Activated CD8-positive, alpha-beta memory T cell treated with anti-CD3 and anti-CD28 coated beads, Interleukin-2, amount 10 ng/mL, durations not matched to agents 7 days and 5 days (primary cell): ENCODE measurements around the gene RBM10. TPM values are rescaled to one million over a fixed set of nuclear protein-coding genes. Genes with fewer than 3 reads are reported as not detected.

ENCODE experiments used
- ATAC-seq: fragments of 150-1000 bp; cut with Tn5 transposase; one replicate; pipeline ENCODE4 v1.10.0; 2021; ENCODE audit warnings: moderate library complexity
- CTCF ChIA-PET: fragments of 350-600 bp; sonication (Branson Sonifier 250); formaldehyde crosslinking; loops from one replicate; lab custom pipeline; 2021; ENCODE audit warnings: antibody characterized with exemption; lab: Charles Lee
- DNase-seq: peaks from one replicate; pipeline ENCODE4 v3.0.0-alpha.2; 2020
- H3K27ac Mint-ChIP-seq: one replicate; pipeline ENCODE4 v1.8.0; 2021; ENCODE audit warnings: mild to moderate bottlenecking, mixed read lengths
- H3K27me3 Mint-ChIP-seq: one replicate; pipeline ENCODE4 v1.8.0; 2021; ENCODE audit warnings: mixed read lengths
- H3K36me3 Mint-ChIP-seq: one replicate; pipeline ENCODE4 v1.8.0; 2021; ENCODE audit warnings: mild to moderate bottlenecking, mixed read lengths
- H3K4me1 Mint-ChIP-seq: one replicate; pipeline ENCODE4 v1.8.0; 2021; ENCODE audit warnings: mixed read lengths
- H3K4me3 Mint-ChIP-seq: one replicate; pipeline ENCODE4 v1.8.0; 2021; ENCODE audit warnings: mild to moderate bottlenecking, moderate library complexity, mixed read lengths
- H3K9me3 Mint-ChIP-seq: one replicate; pipeline ENCODE4 v1.8.0; 2022; ENCODE audit warnings: low read depth, mixed read lengths
- total RNA-seq, 2 experiments: library from RNA; stranded (reverse); gene quantifications; one replicate each; pipeline ENCODE4 v1.2.3, GENCODE V29; 2021

Gene RBM10
- total RNA-seq, 2 experiments from 2014 or later = 64.9 to 65.6 TPM

DNA sequence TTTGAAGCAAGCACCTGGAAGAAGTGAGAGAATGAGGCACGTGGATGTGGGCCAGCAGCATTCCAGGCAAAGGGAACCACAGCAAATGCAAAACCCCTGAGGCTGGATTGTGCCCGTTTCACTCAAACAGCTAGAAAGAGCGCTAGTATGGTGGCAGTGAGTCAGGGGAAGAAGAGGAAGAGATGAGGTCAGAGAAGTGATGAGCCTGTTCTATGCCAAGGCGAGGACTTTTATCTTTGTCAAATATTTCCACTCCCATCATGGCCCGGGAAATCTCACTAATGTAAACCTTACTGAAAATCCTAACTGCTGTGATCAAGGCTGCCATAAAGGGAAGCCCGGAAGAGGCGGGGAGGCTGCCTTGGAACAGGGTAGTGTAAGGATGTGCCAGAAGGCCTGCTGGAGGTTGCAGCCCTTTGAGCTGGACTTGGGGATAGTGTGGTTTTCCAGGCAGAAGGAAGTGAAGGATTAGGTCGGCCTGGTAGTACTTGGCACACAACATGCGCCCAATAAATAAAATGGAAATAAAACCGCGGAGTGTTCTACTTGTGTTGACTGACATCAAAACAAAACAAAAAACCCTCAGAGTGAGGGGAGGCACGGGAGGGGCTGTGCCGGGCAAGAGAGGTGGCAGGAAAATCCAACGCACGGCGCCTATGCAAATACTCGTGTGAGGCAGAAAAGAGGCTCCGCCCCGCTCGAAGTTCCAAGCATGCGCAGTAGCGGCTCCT is 72.3 kb downstream of the RBM10 start:
- peaks cover 39% of the 10 kb centered on the region for H3K4me1 Mint-ChIP-seq
- no peak for ATAC-seq
- no peaks in the 10 kb centered on the region for H3K9me3 Mint-ChIP-seq
- peaks cover 28% of the 10 kb centered on the region for H3K36me3 Mint-ChIP-seq
- peak overlapping the region; percentile 80 for H3K4me3 Mint-ChIP-seq
- no peaks in the 10 kb centered on the region for H3K27me3 Mint-ChIP-seq
- peak overlapping the region; percentile 94 for H3K27ac Mint-ChIP-seq
- no peak for DNase-seq
- CTCF ChIA-PET = interaction anchor here (0.7 to 1.0 kb wide), 2 partner anchors 95 to 306 kb away, joined by 3 to 4 read pairs; no protein-coding TSS in a partner anchor

DNA sequence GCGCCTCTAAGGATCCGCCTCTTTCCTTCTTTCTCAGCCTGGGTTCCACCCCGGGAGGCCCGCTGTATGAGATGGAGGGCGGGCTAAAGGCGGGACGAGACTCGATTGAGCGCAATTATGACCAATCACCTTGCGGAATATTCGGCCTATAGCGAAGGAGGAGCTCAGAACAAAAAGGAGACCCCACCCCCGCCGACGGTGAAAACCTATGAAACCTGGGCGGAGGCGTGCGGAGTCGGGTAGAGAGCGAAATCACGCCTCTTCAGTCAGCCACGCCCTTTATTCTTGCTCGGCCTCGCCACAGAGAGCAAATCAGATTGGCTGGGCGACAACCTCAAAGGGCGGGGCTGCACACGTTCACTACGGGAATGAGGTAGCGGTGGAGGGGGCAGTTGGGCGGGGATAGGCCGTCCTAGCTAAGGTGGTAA is 72.8 kb downstream of the RBM10 start:
- no peaks in the 10 kb centered on the region for H3K9me3 Mint-ChIP-seq
- H3K36me3 Mint-ChIP-seq = peaks cover 24% of the 10 kb centered on the region
- H3K4me1 Mint-ChIP-seq = peaks cover 39% of the 10 kb centered on the region
- H3K27ac Mint-ChIP-seq = peak overlapping the region; percentile 94
- H3K27me3 Mint-ChIP-seq = no peaks in the 10 kb centered on the region
- ATAC-seq = peak; percentile 84
- CTCF ChIA-PET = interaction anchor here (0.7 to 1.0 kb wide), 3 partner anchors 11 to 306 kb away, joined by 3 to 4 read pairs (median 3); no protein-coding TSS in a partner anchor
- peak; percentile 98 for DNase-seq
- peak overlapping the region; percentile 80 for H3K4me3 Mint-ChIP-seq

DNA sequence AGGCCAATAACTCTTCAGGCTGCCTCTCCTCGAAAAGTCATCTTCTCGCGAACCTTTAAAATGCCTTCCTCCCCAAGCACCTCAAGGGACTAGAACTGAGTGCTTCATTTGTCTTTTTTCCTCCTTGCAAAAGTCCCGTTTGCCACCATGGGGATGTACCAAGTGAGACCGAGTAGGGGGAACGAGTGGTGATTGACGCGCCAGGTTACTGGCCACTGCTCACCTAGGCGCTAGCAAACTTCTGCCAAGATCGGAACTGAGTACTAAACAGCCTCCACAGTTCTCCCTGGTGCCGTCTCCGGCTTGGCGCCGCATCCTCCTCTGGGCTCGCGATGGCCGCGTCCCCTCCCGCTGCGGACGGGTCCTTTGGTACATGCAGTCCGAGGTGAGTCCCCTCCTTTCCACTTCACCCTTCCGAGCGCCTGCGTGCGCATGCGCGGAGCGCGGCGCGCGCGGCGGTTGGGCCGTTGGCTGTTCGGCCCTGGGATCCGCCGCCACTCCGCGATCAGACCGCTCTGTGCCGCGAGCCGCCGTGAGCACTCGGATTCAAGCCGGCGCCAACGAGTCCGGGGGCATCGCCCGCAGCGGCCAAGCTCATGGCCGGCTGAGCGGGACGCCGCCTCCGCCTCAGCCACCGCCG is 73.4 kb downstream of the RBM10 start, which contains the start of gene CDK16:
Gene CDK16 (plus strand): TSS at position 402 of the 640 bp plus-strand sequence. CDS start 4,877 bp downstream, outside the sequence.
- Mint-ChIP-seq H3K27me3 (no peaks in the 10 kb centered on the region), H3K36me3 (peaks cover 20% of the 10 kb centered on the region), H3K9me3 (no peaks in the 10 kb centered on the region), H3K27ac (peak within 1 kb of the TSS; percentile 94), H3K4me1 (peaks cover 39% of the 10 kb centered on the region), H3K4me3 (peak within 1 kb of the TSS; percentile 88)
- CTCF ChIA-PET = interaction anchor here (0.7 to 1.0 kb wide), 3 partner anchors 12 to 305 kb away, joined by 3 to 4 read pairs (median 3); no protein-coding TSS in a partner anchor
- DNase-seq (peak; percentile 78), ATAC-seq (peak; percentile 54)

DNA sequence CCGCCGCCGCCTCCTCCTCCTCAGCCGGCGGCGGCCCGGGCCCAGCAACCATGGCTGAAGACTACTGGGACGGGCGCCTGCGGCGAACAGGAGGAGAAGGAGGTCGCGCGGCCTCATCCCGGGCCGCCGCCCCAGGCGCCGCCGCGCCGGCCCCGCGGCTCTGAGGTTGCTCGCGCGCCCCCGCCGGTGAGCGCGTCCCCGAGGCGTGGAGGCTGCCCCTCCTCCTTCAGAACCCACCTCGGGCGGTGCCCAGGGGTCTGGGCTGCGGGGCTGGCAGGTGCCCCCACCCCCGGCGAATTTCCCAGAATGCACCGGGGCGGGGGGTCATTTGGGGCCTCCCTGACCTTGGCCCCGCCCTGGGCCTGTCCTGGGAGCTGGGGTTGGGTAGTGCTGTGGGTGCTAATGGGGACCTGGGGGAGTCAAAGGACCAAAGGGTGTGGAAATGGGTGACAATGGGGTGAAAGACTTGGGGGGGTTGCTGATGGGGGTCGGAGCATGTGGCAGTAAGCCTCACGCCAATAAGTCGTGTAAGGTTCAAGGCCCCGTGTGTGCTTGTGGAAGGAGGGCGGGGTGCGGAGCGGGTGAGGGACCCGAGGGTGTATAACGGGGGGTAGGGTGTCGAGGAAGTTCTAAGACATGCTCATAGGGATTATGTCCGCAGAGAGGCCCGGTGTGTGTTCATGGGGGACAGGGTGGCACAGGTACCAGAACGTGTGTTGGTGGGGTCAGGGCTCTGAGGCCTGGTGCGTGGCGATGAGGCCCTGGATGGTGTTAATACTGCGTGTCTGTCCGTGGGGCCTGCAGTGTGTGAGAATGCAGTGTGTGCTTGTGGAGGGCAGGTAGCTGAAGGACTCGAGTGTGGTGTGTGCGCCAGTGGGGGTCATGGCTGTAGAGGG is 74.1 kb downstream of the RBM10 start:
- H3K27ac Mint-ChIP-seq = peak overlapping the region; percentile 83
- DNase-seq (peak; percentile 69), ATAC-seq (peak; percentile 4)
- H3K27me3 Mint-ChIP-seq = no peaks in the 10 kb centered on the region
- peaks cover 39% of the 10 kb centered on the region for H3K4me1 Mint-ChIP-seq
- H3K36me3 Mint-ChIP-seq = peaks cover 16% of the 10 kb centered on the region
- CTCF ChIA-PET = interaction anchor here (0.5 kb wide), 1 partner anchor 83 kb away, joined by 6 read pairs; no protein-coding TSS in a partner anchor
- H3K4me3 Mint-ChIP-seq = peak overlapping the region; percentile 88
- no peaks in the 10 kb centered on the region for H3K9me3 Mint-ChIP-seq

DNA sequence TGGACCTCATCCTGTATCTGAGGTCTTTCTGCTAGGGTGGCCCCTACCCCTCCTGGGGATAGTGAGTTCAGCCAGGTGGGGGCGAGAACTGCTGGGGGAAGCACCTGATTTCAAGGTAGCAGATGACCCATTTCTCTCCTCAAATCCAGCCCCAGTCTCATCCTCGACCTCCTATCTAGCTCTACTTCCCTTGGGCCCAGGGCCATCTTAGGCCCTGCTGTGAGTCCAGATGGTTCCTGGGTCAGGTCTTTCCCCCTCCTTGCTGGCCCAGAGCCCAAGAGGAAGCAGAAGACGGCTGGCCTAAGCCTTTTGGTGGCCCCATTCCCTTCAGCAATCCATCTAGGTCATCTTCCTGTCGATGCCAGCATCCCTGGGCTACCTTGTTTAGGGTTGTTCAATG is 76.7 kb downstream of the RBM10 start:
- no peak overlapping the region for H3K4me3 Mint-ChIP-seq

DNA sequence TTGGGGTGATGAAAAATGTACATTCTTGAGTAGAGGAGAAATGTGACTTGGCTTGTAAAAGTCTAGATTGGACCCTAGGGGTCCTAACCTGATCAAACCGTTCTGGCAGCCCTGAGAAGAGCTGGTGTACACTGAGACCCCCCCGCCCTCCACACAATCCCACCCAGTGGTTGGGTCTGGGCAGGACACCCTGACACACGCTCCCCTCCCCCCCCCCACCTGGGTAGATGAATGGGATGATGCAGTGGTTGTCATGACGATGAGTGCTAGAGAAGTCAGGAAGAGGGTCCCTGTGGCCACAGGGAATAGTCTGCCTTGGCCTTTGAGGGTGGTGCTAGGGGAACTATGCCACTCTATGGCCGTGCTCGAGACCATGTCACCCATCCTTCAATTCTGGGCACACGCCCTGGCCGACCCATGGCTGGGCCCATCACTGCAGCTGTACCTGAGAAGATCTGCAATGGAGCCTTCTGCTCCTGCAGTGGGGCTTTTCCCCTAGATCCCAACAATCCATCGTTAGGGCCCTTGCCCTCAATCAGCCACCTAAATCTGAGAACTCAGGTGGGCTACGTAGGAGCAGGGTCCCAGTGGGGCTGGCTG is 77.8 kb downstream of the RBM10 start:
- Mint-ChIP-seq H3K27ac (no peak overlapping the region), H3K9me3 (no peaks in the 10 kb centered on the region), H3K36me3 (peaks cover 28% of the 10 kb centered on the region), H3K4me1 (peaks cover 25% of the 10 kb centered on the region), H3K4me3 (no peak overlapping the region), H3K27me3 (no peaks in the 10 kb centered on the region)
- DNase-seq (no peak), ATAC-seq (no peak)
- CTCF ChIA-PET = interaction anchor here (0.5 kb wide), 1 partner anchor 161 kb away, joined by 3 read pairs; no protein-coding TSS in a partner anchor

More for the DNA sequence above, 76.7 kb downstream of the RBM10 start:
- CTCF ChIA-PET = no interaction called here
- DNase-seq (no peak), ATAC-seq (no peak)
- Mint-ChIP-seq H3K4me1 (peaks cover 34% of the 10 kb centered on the region), H3K9me3 (no peaks in the 10 kb centered on the region), H3K27ac (no peak overlapping the region), H3K36me3 (peaks cover 27% of the 10 kb centered on the region), H3K27me3 (no peaks in the 10 kb centered on the region)

DNA sequence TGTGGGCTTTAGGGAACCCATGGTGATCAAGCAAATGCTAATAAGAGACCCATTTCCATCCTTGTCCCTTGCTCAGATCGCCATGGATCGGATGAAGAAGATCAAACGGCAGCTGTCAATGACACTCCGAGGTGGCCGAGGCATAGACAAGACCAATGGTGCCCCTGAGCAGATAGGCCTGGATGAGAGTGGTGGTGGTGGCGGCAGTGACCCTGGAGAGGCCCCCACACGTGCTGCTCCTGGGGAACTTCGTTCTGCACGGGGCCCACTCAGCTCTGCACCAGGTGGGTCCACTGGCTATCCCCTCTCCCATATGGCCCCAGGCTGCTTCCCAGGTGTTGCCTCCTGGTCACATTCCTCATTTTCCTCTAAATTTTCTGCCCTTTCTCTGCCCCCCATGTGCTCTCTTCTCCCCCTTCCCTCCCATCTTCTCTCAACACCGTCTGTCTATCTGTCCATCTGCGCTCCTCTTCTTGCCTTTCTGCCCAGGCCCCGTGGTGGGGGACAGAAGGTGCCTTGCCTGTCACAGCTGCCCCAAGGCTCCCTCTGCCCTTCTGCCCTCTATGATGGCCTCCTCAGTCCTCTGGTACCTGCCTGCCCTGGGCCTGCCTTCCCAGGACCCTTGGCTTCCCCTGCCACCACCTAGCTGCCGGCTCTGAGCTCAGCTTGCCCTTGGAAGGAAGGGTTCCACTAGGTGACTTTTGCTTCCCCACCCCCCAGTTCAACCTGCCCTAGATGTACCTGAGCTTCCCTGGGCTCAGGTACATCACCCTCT is 78.6 kb downstream of the RBM10 start:
- H3K9me3 Mint-ChIP-seq = no peaks in the 10 kb centered on the region
- no peak for ATAC-seq
- no peak overlapping the region for H3K27ac Mint-ChIP-seq
- peaks cover 25% of the 10 kb centered on the region for H3K4me1 Mint-ChIP-seq
- DNase-seq = no peak
- H3K4me3 Mint-ChIP-seq = no peak overlapping the region
- H3K27me3 Mint-ChIP-seq = no peaks in the 10 kb centered on the region
- peaks cover 34% of the 10 kb centered on the region for H3K36me3 Mint-ChIP-seq
- CTCF ChIA-PET = no interaction called here

DNA sequence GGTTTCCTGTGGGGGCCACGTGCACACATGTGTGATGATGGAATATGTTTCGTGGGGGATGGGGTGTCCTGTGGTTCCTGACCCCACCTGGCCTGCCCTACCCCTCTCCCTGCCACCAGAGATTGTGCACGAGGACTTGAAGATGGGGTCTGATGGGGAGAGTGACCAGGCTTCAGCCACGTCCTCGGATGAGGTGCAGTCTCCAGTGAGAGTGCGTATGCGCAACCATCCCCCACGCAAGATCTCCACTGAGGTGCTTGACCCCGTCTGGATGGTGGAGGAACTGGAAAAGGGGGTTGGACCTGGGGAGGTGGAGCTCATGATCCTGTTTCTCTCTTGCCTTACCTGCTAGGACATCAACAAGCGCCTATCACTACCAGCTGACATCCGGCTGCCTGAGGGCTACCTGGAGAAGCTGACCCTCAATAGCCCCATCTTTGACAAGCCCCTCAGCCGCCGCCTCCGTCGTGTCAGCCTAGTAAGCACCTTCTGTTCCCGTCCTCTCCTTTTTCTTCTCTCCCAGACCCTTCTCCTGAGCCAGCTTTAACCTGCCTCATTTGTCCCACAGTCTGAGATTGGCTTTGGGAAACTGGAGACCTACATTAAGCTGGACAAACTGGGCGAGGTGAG is 79.4 kb downstream of the RBM10 start:
- no peak for ATAC-seq
- Mint-ChIP-seq H3K4me1 (peaks cover 22% of the 10 kb centered on the region), H3K9me3 (no peaks in the 10 kb centered on the region), H3K27ac (no peak overlapping the region), H3K36me3 (peaks cover 37% of the 10 kb centered on the region), H3K27me3 (no peaks in the 10 kb centered on the region), H3K4me3 (no peak overlapping the region)
- CTCF ChIA-PET = no interaction called here
- DNase-seq = no peak

DNA sequence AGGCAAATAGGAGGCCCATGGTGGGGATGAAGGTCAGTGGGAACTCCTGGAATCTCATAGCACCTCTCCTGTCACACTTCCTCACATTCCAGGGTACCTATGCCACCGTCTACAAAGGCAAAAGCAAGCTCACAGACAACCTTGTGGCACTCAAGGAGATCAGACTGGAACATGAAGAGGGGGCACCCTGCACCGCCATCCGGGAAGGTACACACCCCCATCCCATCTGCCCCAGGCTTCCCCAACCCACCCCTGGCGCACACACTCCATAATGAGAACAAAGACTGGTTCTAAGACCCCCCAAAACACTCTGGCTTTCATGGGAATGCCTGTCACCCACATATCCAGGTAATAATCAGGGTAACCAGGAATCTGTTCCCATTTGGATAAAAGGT is 79.9 kb downstream of the RBM10 start:
- no peak overlapping the region for H3K4me3 Mint-ChIP-seq
- peaks cover 37% of the 10 kb centered on the region for H3K36me3 Mint-ChIP-seq
- CTCF ChIA-PET = no interaction called here

DNA sequence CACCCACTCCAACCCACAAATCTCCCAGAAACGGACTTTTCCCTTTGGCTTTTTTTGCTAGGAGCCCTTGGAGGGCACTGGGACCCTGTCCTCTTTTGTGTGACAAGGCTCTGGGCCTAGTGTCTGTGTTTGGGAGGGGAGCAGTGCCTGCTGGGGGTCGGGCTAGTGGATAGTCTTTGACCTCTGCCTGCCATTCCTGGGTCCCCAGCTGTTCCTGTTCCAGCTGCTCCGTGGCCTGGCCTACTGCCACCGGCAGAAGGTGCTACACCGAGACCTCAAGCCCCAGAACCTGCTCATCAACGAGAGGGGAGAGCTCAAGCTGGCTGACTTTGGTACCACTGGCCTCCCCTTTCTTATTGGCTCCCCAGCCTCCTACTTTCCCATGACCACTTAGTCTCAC is 81.0 kb downstream of the RBM10 start:
- CTCF ChIA-PET = no interaction called here
- no peak overlapping the region for H3K27ac Mint-ChIP-seq

More for the DNA sequence above, 79.9 kb downstream of the RBM10 start:
- Mint-ChIP-seq H3K9me3 (no peaks in the 10 kb centered on the region), H3K27ac (no peak overlapping the region), H3K27me3 (no peaks in the 10 kb centered on the region), H3K4me1 (peaks cover 17% of the 10 kb centered on the region)
- DNase-seq (no peak), ATAC-seq (no peak)

DNA sequence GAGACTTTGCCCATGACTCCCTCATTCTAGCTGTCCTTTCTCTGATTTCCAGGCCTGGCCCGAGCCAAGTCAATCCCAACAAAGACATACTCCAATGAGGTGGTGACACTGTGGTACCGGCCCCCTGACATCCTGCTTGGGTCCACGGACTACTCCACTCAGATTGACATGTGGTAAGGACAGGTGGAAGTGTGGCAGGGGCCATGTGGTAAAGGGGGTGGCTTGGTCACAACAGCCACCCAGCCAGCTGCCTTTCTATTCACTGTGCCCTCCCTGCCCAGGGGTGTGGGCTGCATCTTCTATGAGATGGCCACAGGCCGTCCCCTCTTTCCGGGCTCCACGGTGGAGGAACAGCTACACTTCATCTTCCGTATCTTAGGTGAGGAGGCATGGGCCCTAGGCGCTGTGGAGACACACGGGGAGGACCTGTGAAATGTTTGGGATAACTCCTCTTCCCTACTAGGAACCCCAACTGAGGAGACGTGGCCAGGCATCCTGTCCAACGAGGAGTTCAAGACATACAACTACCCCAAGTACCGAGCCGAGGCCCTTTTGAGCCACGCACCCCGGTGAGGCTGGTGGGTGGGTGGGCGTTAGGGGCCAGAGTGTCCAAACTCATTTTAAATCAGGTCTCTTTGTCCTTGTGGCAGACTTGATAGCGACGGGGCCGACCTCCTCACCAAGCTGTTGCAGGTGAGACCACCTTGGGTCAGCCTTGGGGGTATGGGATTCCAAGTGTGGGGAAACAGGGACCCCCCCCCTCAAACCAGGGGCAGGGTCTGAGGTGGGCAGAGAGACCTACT is 81.7 kb downstream of the RBM10 start:
- H3K36me3 Mint-ChIP-seq = peaks cover 31% of the 10 kb centered on the region
- ATAC-seq = no peak
- CTCF ChIA-PET = no interaction called here
- no peak for DNase-seq
- no peaks in the 10 kb centered on the region for H3K27me3 Mint-ChIP-seq
- H3K27ac Mint-ChIP-seq = no peak overlapping the region
- H3K9me3 Mint-ChIP-seq = no peaks in the 10 kb centered on the region
- no peak overlapping the region for H3K4me3 Mint-ChIP-seq
- peaks cover 5% of the 10 kb centered on the region for H3K4me1 Mint-ChIP-seq

More for the DNA sequence above, 81.0 kb downstream of the RBM10 start:
- DNase-seq (no peak), ATAC-seq (no peak)
- Mint-ChIP-seq H3K9me3 (no peaks in the 10 kb centered on the region), H3K27me3 (no peaks in the 10 kb centered on the region), H3K4me3 (no peak overlapping the region), H3K4me1 (peaks cover 8% of the 10 kb centered on the region), H3K36me3 (peaks cover 31% of the 10 kb centered on the region)
